A549 (cell line): ENCODE measurements around the gene TGIF2. TPM values are rescaled to one million over a fixed set of nuclear protein-coding genes. Genes with fewer than 3 reads are reported as not detected.

ENCODE experiments used
- ATAC-seq, 2 experiments: fragments of 200-7000 bp in 1 of 2; fragments of >200 bp in 1 of 2; cut with Nextera tagmentation in 1 of 2; cut with Tn5 transposase in 1 of 2; 3 replicates each; pipeline versions ENCODE4 v1.8.0 to v1.9.1; 2018 to 2020; ENCODE audit warnings: mild to moderate bottlenecking in 1 of 2, moderate library complexity in 1 of 2
- CTCF ChIA-PET: fragments of 300-600 bp; sonication (Branson Sonifier 250); formaldehyde crosslinking; extraction: SDS; loops from one replicate; lab custom pipeline; 2021; ENCODE audit warnings: antibody characterized with exemption, inconsistent platforms; lab: Yijun Ruan, JAX
- POLR2A ChIA-PET: fragments of 350-600 bp; formaldehyde crosslinking; extraction: SDS; loops from one replicate; lab custom pipeline; 2021; ENCODE audit warnings: antibody characterized with exemption, inconsistent platforms; lab: Yijun Ruan, JAX
- DNase-seq, 2 experiments: peaks; one replicate each; pipeline versions ENCODE4 v3.0.0 to v3.0.0-alpha.2; 2011 to 2016; ENCODE audit warnings: low read depth in 1 of 2, low spot score in 1 of 2
- FAIRE-seq: peaks from 2 replicates; lab custom pipeline; 2011; peaks lifted over from hg19 to GRCh38; lab: Jason Lieb, UNC
- H3K27ac ChIP-seq, 2 experiments: fragments of >200 bp; sonication (Bioruptor Twin); formaldehyde crosslinking; 3 replicates each; pipeline ENCODE4 v1.5.1; 2016 to 2017
- H3K4me1 ChIP-seq: fragments of >200 bp; sonication (Bioruptor Twin); formaldehyde crosslinking; 3 replicates; pipeline ENCODE4 v1.6.1; 2016
- H3K4me2 ChIP-seq: fragments of >200 bp; sonication (Bioruptor Twin); formaldehyde crosslinking; 3 replicates; pipeline ENCODE4 v1.6.1; 2016
- H3K4me3 ChIP-seq: fragments of >200 bp; sonication (Bioruptor Twin); formaldehyde crosslinking; 3 replicates; pipeline ENCODE4 v1.5.1; 2016
- H3K9me3 ChIP-seq: fragments of >200 bp; sonication (Bioruptor Twin); formaldehyde crosslinking; 3 replicates; pipeline ENCODE4 v1.6.1; 2016
- CBX8 ChIP-seq: fragments of 200-600 bp; sonication (generic); IDR thresholded peaks from 2 replicates; pipeline ENCODE4 v1.6.1; 2016
- EHMT2 ChIP-seq: fragments of 200-600 bp; sonication (generic); IDR thresholded peaks from 2 replicates; pipeline ENCODE4 v1.6.1; 2016; ENCODE audit warnings: antibody characterized with exemption, low read depth, mild to moderate bottlenecking, moderate library complexity
- FOSB ChIP-seq: fragments of 250-450 bp; sonication (Bioruptor Pico); IDR thresholded peaks from 2 replicates; pipeline ENCODE4 v1.5.0; 2020; ENCODE audit warnings: mild to moderate bottlenecking, moderate library complexity
- GATA3 ChIP-seq: IDR thresholded peaks from 2 replicates; pipeline ENCODE4 v1.6.1; 2012; ENCODE audit warnings: borderline replicate concordance
- HDAC2 ChIP-seq: fragments of 200-600 bp; sonication (generic); IDR thresholded peaks from 2 replicates; pipeline ENCODE4 v1.6.1; 2016
- HOXB5 ChIP-seq: fragments of 250-450 bp; sonication (Bioruptor Pico); IDR thresholded peaks from 2 replicates; pipeline ENCODE4 v1.5.0; 2020; ENCODE audit warnings: mild to moderate bottlenecking, moderate library complexity
- JUNB ChIP-seq: fragments of >200 bp; sonication (Bioruptor Twin); formaldehyde crosslinking; IDR thresholded peaks from 2 replicates; pipeline ENCODE4 v1.6.1; 2016
- MAFK ChIP-seq: fragments of 450-650 bp; IDR thresholded peaks from 2 replicates; pipeline ENCODE4 v1.6.1; 2014; ENCODE audit not compliant: partially characterized antibody
- NFE2L2 ChIP-seq: fragments of 150-350 bp; conservative IDR thresholded peaks from 2 replicates; pipeline ENCODE4 v1.6.1; 2014; ENCODE audit warnings: low read length
- NPAS2 ChIP-seq: fragments of 250-450 bp; sonication (Bioruptor Pico); IDR thresholded peaks from 2 replicates; pipeline ENCODE4 v1.8.0; 2022; ENCODE audit warnings: mild to moderate bottlenecking, moderate library complexity, borderline replicate concordance
- PBX3 ChIP-seq: IDR thresholded peaks from 2 replicates; pipeline ENCODE4 v1.6.1; 2012
- PHF8 ChIP-seq: fragments of 200-600 bp; sonication (generic); IDR thresholded peaks from 2 replicates; pipeline ENCODE4 v1.6.1; 2016; ENCODE audit warnings: low read depth, mild to moderate bottlenecking, antibody characterized with exemption, moderate library complexity, borderline replicate concordance
- RAD21 ChIP-seq, 2 experiments: fragments of >200 bp in 1 of 2; sonication (Bioruptor Twin) in 1 of 2; formaldehyde crosslinking in 1 of 2; IDR thresholded peaks in 1 of 2; conservative IDR thresholded peaks in 1 of 2; 2 replicates in 1 of 2; 3 replicates in 1 of 2; pipeline ENCODE4 v1.6.1; 2012 to 2018; ENCODE audit warnings: inconsistent platforms in 1 of 2
- RARB ChIP-seq: fragments of 250-450 bp; sonication (Bioruptor Pico); IDR thresholded peaks from 2 replicates; pipeline ENCODE4 v1.8.0; 2021; ENCODE audit warnings: mild to moderate bottlenecking, moderate library complexity
- TFCP2L1 ChIP-seq: fragments of 250-450 bp; sonication (Bioruptor Pico); IDR thresholded peaks from 2 replicates; pipeline ENCODE4 v1.5.0; 2021; ENCODE audit warnings: mild to moderate bottlenecking
- TP53 ChIP-seq: fragments of 250-450 bp; sonication (Bioruptor Pico); IDR thresholded peaks from 2 replicates; pipeline ENCODE4 v1.5.0; 2021; ENCODE audit warnings: mild to moderate bottlenecking, moderate library complexity
- ZSCAN20 ChIP-seq: fragments of 250-450 bp; sonication (Bioruptor Pico); IDR thresholded peaks from 2 replicates; pipeline ENCODE4 v1.8.0; 2022; ENCODE audit warnings: mild to moderate bottlenecking, moderate library complexity
- WGBS: methylation state at CpG from one replicate; pipeline ENCODE4 v1.1.6; 2017; ENCODE audit errors: missing lambda C conversion rate; 5-methylcytosine and 5-hydroxymethylcytosine counted together
- polyA plus RNA-seq, 4 experiments: library from polyadenylated mRNA; depleted of rRNA in 3 of 4; stranded (reverse); fragments of >200 nt; fragmentation: RNase III in 1 of 4; extraction: RNeasy Plus Mini Kit Qiagen cat#74134 plus additional on column Dnase treatment in 1 of 4; gene quantifications; 2 replicates in 3 of 4; 3 replicates in 1 of 4; pipeline ENCODE4 v1.2.3, GENCODE V29; 2011 to 2017
- TF ChIP-seq, protein P1 (sequence below): IDR thresholded peaks from 2 replicates; pipeline ENCODE4 v1.6.1; 2012
- TF ChIP-seq, protein P2 (sequence below): fragments of 150-350 bp; IDR thresholded peaks from 2 replicates; pipeline ENCODE4 v1.6.1; 2014; ENCODE audit warnings: low read depth, mild to moderate bottlenecking, low read length
- TF ChIP-seq, protein P3 (sequence below): fragments of 450-650 bp; IDR thresholded peaks from 2 replicates; pipeline ENCODE4 v1.6.1; 2014; ENCODE audit warnings: antibody characterized with exemption
- TF ChIP-seq, protein P4 (sequence below): fragments of >200 bp; sonication (Bioruptor Twin); formaldehyde crosslinking; IDR thresholded peaks from 2 replicates; pipeline ENCODE4 v1.6.1; 2016

Gene TGIF2
- polyA plus RNA-seq, 2 of the 4 experiments (the other 2 are of a cell fraction), result 4.1 to 5.1 TPM

DNA sequence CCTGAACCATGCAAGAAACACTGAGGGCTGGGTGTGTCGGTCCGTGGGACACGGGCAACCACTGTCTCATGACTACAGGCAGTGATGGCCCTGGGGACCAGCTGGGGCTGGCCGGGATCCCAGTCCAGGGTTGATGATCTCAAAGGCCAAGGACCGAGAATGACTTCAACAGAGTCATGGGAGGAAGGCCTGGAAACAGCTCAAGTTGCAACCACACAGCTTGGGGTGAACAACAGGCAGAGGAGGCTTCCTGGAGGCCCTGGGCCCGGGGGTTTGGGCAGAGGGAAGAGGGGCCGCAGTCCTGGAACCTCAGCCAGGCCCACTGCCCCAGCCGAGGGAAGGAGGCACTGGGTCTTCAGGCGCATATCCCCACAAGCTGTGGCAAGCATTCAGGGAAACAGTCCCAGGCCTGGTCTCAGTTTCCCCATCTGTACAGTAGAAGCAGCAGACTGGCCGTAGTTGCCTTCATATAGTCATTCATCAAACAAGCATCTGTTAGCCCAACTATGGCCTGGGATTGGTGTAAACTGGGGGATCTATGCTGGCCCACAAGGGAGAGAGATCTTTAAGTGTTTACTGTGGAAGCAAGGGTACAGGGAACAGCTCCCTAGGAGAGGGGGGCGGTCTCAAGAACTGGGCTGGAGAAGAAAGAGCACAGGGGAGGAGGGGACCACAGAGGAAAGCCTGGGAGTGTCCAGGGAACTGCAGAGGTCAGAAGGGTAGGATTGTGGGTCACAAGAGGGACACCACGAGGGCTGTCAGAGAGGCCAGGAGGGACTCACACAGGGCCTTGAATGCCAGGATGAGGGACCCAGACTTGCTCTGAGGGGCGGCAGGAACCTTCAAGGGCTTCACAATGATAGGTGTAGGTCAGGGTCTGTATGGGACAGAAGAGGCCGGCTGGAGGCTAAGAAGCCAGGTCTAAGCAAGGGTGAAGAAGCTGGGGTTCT is 29.9 kb upstream of the TGIF2 start (continued):
- TF ChIP-seq RAD21 (conservative IDR thresholded peaks at IDR 0.05 in 1 of 2, IDR thresholded peaks at IDR 0.05 in 1 of 2) (no peak), NFE2L2 (no peak), GATA3 (no peak), CBX8 (no peak), HOXB5 (CRISPR knock-in tag) (no peak)
- TF ChIP-seq, all 56 proteins: peak for 0

GRCh38 chr20:36544134-36545018 is 29.0 kb upstream of the TGIF2 start:
- WGBS, result 75% methylated on average over 11 of the region's 15 CpGs
- POLR2A ChIA-PET, result no interaction called here
- H3K4me3 ChIP-seq, result no peak overlapping the region
- no peak overlapping the region for H3K4me2 ChIP-seq
- H3K4me1 ChIP-seq, result peaks cover 5% of the 10 kb centered on the region; the same call in 1 of the 3 replicates
- no peak for ATAC-seq
- TF ChIP-seq MAFK (peak; percentile 18), EHMT2 (no peak)
- TF ChIP-seq, all 56 proteins: peak for 1
- no peak for FAIRE-seq
- Histone ChIP-seq H3K27ac (no peak overlapping the region), H3K9me3 (no peaks in the 10 kb centered on the region)
- DNase-seq, result no peak
- CTCF ChIA-PET, result interaction anchor here (0.7 to 1.6 kb wide), 5 partner anchors 8 to 357 kb away, joined by 3 to 4 read pairs (median 3); no protein-coding TSS in a partner anchor

DNA sequence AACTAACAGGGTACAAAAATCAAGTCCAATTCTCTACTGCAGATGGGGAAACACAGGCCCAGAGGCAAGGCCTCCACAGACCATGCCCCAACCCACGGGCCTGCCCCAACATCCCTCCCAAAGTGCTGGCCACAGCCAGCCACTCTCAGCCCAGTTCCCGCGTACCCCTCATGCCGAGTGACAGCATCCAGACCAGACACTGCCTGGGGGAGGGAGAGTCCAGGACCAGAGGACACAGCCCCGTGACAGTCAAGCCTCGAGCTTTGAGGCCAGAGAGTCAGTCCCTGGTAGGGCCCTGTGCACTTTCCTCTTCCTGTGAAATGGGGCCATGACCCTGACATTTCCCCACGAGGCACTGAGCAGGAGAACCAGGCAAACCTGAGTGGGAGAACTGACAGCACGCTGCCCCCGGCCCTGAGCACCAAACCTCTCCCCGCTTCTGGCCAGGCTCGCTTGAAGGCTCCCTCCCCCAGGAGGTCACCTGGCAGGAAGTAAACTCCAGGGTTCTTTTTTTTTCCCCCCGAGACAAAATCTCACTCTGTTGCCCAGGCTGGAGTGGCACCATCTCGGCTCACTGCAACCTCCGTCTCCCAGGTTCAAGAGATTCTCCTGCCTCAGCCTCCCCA is 27.2 kb upstream of the TGIF2 start:
- TF ChIP-seq ZSCAN20 (CRISPR knock-in tag) (no peak), PHF8 (no peak), PBX3 (no peak), TP53 (CRISPR knock-in tag) (no peak), JUNB (no peak), NPAS2 (no peak), RARB (CRISPR knock-in tag) (no peak), HDAC2 (no peak), HOXB5 (CRISPR knock-in tag) (no peak), RAD21 (conservative IDR thresholded peaks at IDR 0.05 in 1 of 2, IDR thresholded peaks at IDR 0.05 in 1 of 2) (no peak), FOSB (CRISPR knock-in tag) (no peak), TFCP2L1 (no peak)
- TF ChIP-seq, protein P1, sequence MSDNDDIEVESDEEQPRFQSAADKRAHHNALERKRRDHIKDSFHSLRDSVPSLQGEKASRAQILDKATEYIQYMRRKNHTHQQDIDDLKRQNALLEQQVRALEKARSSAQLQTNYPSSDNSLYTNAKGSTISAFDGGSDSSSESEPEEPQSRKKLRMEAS, result no peak
- TF ChIP-seq, protein P2, sequence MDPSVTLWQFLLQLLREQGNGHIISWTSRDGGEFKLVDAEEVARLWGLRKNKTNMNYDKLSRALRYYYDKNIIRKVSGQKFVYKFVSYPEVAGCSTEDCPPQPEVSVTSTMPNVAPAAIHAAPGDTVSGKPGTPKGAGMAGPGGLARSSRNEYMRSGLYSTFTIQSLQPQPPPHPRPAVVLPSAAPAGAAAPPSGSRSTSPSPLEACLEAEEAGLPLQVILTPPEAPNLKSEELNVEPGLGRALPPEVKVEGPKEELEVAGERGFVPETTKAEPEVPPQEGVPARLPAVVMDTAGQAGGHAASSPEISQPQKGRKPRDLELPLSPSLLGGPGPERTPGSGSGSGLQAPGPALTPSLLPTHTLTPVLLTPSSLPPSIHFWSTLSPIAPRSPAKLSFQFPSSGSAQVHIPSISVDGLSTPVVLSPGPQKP, result no peak
- TF ChIP-seq, protein P3, sequence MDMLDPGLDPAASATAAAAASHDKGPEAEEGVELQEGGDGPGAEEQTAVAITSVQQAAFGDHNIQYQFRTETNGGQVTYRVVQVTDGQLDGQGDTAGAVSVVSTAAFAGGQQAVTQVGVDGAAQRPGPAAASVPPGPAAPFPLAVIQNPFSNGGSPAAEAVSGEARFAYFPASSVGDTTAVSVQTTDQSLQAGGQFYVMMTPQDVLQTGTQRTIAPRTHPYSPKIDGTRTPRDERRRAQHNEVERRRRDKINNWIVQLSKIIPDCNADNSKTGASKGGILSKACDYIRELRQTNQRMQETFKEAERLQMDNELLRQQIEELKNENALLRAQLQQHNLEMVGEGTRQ, result no peak
- TF ChIP-seq, protein P4, sequence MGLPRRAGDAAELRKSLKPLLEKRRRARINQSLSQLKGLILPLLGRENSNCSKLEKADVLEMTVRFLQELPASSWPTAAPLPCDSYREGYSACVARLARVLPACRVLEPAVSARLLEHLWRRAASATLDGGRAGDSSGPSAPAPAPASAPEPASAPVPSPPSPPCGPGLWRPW, result no peak
- ChIA-PET POLR2A (no interaction called here), CTCF (interaction anchor here (1.2 kb wide), 2 partner anchors 15 to 208 kb away, joined by 3 to 4 read pairs; no protein-coding TSS in a partner anchor)
- DNase-seq (no peak), FAIRE-seq (no peak), ATAC-seq (no peak)
- Histone ChIP-seq H3K4me3 (no peak overlapping the region), H3K9me3 (no peaks in the 10 kb centered on the region), H3K4me1 (peaks cover 4% of the 10 kb centered on the region; the same call in 1 of the 3 replicates), H3K4me2 (no peak overlapping the region), H3K27ac (no peak overlapping the region)
- WGBS, result 82% methylated on average over 14 of the region's 14 CpGs
